HEK293 (cell line): ENCODE measurements around the gene SPON2.
A peak's percentile ranks its signal among the peaks of the same experiment; 100 is the strongest.

Source experiments
- GLI2 ChIP-seq: fragments of 450-650 bp; formaldehyde crosslinking; IDR thresholded peaks from 2 replicates; pipeline ENCODE4; 2017; ENCODE audit warnings: missing biosample characterization, missing genetic modification characterization, low read depth, borderline replicate concordance
- PRDM6 ChIP-seq: fragments of 450-650 bp; formaldehyde crosslinking; IDR thresholded peaks from 2 replicates; pipeline ENCODE4 v1.5.1; 2017; ENCODE audit warnings: missing biosample characterization, missing genetic modification characterization
- SCRT2 ChIP-seq: fragments of 450-650 bp; formaldehyde crosslinking; IDR thresholded peaks from 2 replicates; pipeline ENCODE4 v1.5.1; 2016; ENCODE audit warnings: missing biosample characterization, missing genetic modification characterization
- SETDB1 ChIP-seq: IDR thresholded peaks from one replicate; pipeline ENCODE4 v1.6.1; 2017; ENCODE audit warnings: mild to moderate bottlenecking, low read length, moderate library complexity, mixed read lengths; ENCODE audit not compliant: insufficient read length
- TSHZ1 ChIP-seq: fragments of 450-650 bp; formaldehyde crosslinking; IDR thresholded peaks from 2 replicates; pipeline ENCODE4 v1.5.1; 2016; ENCODE audit warnings: missing biosample characterization, missing genetic modification characterization, borderline replicate concordance
- ZBTB10 ChIP-seq: fragments of 450-650 bp; formaldehyde crosslinking; IDR thresholded peaks from 2 replicates; pipeline ENCODE4 v1.5.1; 2016; ENCODE audit warnings: missing biosample characterization, missing genetic modification characterization
- ZFP69B ChIP-seq: fragments of 450-650 bp; formaldehyde crosslinking; IDR thresholded peaks from 2 replicates; pipeline ENCODE4 v1.5.1; 2016; ENCODE audit warnings: missing biosample characterization, missing genetic modification characterization
- ZIC2 ChIP-seq: fragments of 450-650 bp; formaldehyde crosslinking; IDR thresholded peaks from 2 replicates; pipeline ENCODE4 v1.5.1; 2016; ENCODE audit warnings: missing biosample characterization, missing genetic modification characterization
- ZNF10 ChIP-seq: fragments of 450-650 bp; formaldehyde crosslinking; IDR thresholded peaks from 2 replicates; pipeline ENCODE4 v1.5.1; 2017; ENCODE audit warnings: missing biosample characterization, missing genetic modification characterization
- ZNF133 ChIP-seq: fragments of 450-650 bp; formaldehyde crosslinking; IDR thresholded peaks from 2 replicates; pipeline ENCODE4 v1.5.1; 2016; ENCODE audit warnings: missing biosample characterization, missing genetic modification characterization
- ZNF214 ChIP-seq: fragments of 450-650 bp; formaldehyde crosslinking; IDR thresholded peaks from 2 replicates; pipeline ENCODE4 v1.5.1; 2017; ENCODE audit warnings: missing biosample characterization, mild to moderate bottlenecking, missing genetic modification characterization, borderline replicate concordance
- ZNF223 ChIP-seq: fragments of 450-650 bp; formaldehyde crosslinking; IDR thresholded peaks from 2 replicates; pipeline ENCODE4 v1.5.1; 2016; ENCODE audit warnings: missing biosample characterization, missing genetic modification characterization
- ZNF280C ChIP-seq: fragments of 450-650 bp; formaldehyde crosslinking; IDR thresholded peaks from 2 replicates; pipeline ENCODE4 v1.5.1; 2016; ENCODE audit warnings: missing biosample characterization, missing genetic modification characterization
- ZNF292 ChIP-seq: fragments of 450-650 bp; formaldehyde crosslinking; IDR thresholded peaks from 2 replicates; pipeline ENCODE4 v1.5.1; 2016; ENCODE audit warnings: low read depth, missing biosample characterization, missing genetic modification characterization, borderline replicate concordance
- ZNF302 ChIP-seq: fragments of 450-650 bp; formaldehyde crosslinking; IDR thresholded peaks from 2 replicates; pipeline ENCODE4 v1.5.1; 2016; ENCODE audit warnings: missing biosample characterization, missing genetic modification characterization, low read depth
- ZNF341 ChIP-seq: fragments of 450-650 bp; formaldehyde crosslinking; IDR thresholded peaks from 2 replicates; pipeline ENCODE4; 2016; ENCODE audit warnings: low read depth, missing biosample characterization, missing genetic modification characterization
- ZNF423 ChIP-seq: fragments of 450-650 bp; formaldehyde crosslinking; IDR thresholded peaks from 2 replicates; pipeline ENCODE4 v1.5.1; 2016; ENCODE audit warnings: missing biosample characterization, missing genetic modification characterization
- ZNF473 ChIP-seq: fragments of 450-650 bp; formaldehyde crosslinking; IDR thresholded peaks from 2 replicates; pipeline ENCODE4 v1.5.1; 2017; ENCODE audit warnings: missing biosample characterization, missing genetic modification characterization
- ZNF514 ChIP-seq: fragments of 450-650 bp; formaldehyde crosslinking; IDR thresholded peaks from 2 replicates; pipeline ENCODE4 v1.5.1; 2016; ENCODE audit warnings: missing biosample characterization, missing genetic modification characterization
- ZNF658 ChIP-seq: fragments of 450-650 bp; formaldehyde crosslinking; IDR thresholded peaks from 2 replicates; pipeline ENCODE4; 2016; ENCODE audit warnings: missing biosample characterization, missing genetic modification characterization
- ZNF677 ChIP-seq: fragments of 450-650 bp; IDR thresholded peaks from 2 replicates; pipeline ENCODE4 v1.5.0; 2018; ENCODE audit warnings: missing biosample characterization, mild to moderate bottlenecking, missing genetic modification characterization, moderate library complexity
- ZNF692 ChIP-seq: fragments of 450-650 bp; formaldehyde crosslinking; IDR thresholded peaks from 2 replicates; pipeline ENCODE4 v1.5.1; 2016; ENCODE audit warnings: missing biosample characterization, missing genetic modification characterization
- ZNF768 ChIP-seq: fragments of 450-650 bp; formaldehyde crosslinking; IDR thresholded peaks from 2 replicates; pipeline ENCODE4 v1.5.1; 2018; ENCODE audit warnings: missing biosample characterization, mild to moderate bottlenecking, missing genetic modification characterization
- ZNF785 ChIP-seq: fragments of 450-650 bp; formaldehyde crosslinking; IDR thresholded peaks from 2 replicates; pipeline ENCODE4 v1.5.1; 2016; ENCODE audit warnings: missing biosample characterization, missing genetic modification characterization
- ZSCAN18 ChIP-seq: fragments of 450-650 bp; formaldehyde crosslinking; IDR thresholded peaks from 2 replicates; pipeline ENCODE4 v1.5.1; 2016; ENCODE audit warnings: missing biosample characterization, missing genetic modification characterization
- ZSCAN23 ChIP-seq: fragments of 450-650 bp; formaldehyde crosslinking; IDR thresholded peaks from 2 replicates; pipeline ENCODE4 v1.5.1; 2016; ENCODE audit warnings: missing biosample characterization, missing genetic modification characterization
- ZXDB ChIP-seq: fragments of 450-650 bp; formaldehyde crosslinking; IDR thresholded peaks from 2 replicates; pipeline ENCODE4 v1.5.1; 2016; ENCODE audit warnings: missing biosample characterization, missing genetic modification characterization

The SPON2 gene

GRCh38 chr4:1167244-1167949 lies 5.0 kb downstream of the SPON2 start (continued):
- no peak for TF ChIP-seq ZNF280C (tag by site-specific recombination)
- no peak for TF ChIP-seq ZNF423
- peak; percentile 60; the same call in 1 of the 2 replicates for TF ChIP-seq ZNF341 (tag by site-specific recombination)
- no peak for TF ChIP-seq ZSCAN23
- peak; percentile 23; the same call in 1 of the 2 replicates for TF ChIP-seq ZFP69B
- no peak for TF ChIP-seq ZNF10 (tag by site-specific recombination)
- TF ChIP-seq ZNF302 (tag by site-specific recombination): no peak
- TF ChIP-seq ZNF677 (tag by site-specific recombination): no peak
- TF ChIP-seq ZNF785 (tag by site-specific recombination): no peak
- no peak for TF ChIP-seq ZNF133
- TF ChIP-seq ZNF768 (tag by site-specific recombination): no peak
- TF ChIP-seq ZNF214 (tag by site-specific recombination): no peak
- no peak for TF ChIP-seq PRDM6
- TF ChIP-seq ZIC2 (tag by site-specific recombination): peak; percentile 76
- TF ChIP-seq TSHZ1 (tag by site-specific recombination): no peak
- TF ChIP-seq ZNF692: peak; percentile 49
- TF ChIP-seq ZNF473 (tag by site-specific recombination): no peak
- peak; percentile 83 for TF ChIP-seq ZXDB (tag by site-specific recombination)
- no peak for TF ChIP-seq ZNF223 (tag by site-specific recombination)
- no peak for TF ChIP-seq ZNF514 (tag by site-specific recombination)
- peak; percentile 41 for TF ChIP-seq SETDB1
- no peak for TF ChIP-seq ZSCAN18 (tag by site-specific recombination)
- no peak for TF ChIP-seq ZNF658 (tag by site-specific recombination)
- peak; percentile 82 for TF ChIP-seq ZBTB10 (tag by site-specific recombination)
- no peak for TF ChIP-seq GLI2 (tag by site-specific recombination)
- no peak for TF ChIP-seq SCRT2
- no peak for TF ChIP-seq ZNF292 (tag by site-specific recombination)
